HepG2 (cell line): ENCODE measurements around the gene VPS52. TPM values are rescaled to one million over a fixed set of nuclear protein-coding genes. Genes with fewer than 3 reads are reported as not detected.
A peak's percentile ranks its signal among the peaks of the same experiment; 100 is the strongest.

Experiments used
- AHR ChIP-seq: IDR thresholded peaks from 2 replicates; pipeline ENCODE4 v1.6.1; 2018; ENCODE audit warnings: missing genetic modification reagents, missing compliant biosample characterization
- ATAD3A ChIP-seq: sonication (generic); formaldehyde crosslinking; IDR thresholded peaks from 2 replicates; pipeline ENCODE4 v1.4.0; 2020; ENCODE audit warnings: missing genetic modification reagents
- ATF5 ChIP-seq: sonication (generic); formaldehyde crosslinking; IDR thresholded peaks from 2 replicates; pipeline ENCODE4 v1.4.0; 2020; ENCODE audit warnings: mild to moderate bottlenecking, low read depth, missing genetic modification reagents
- BHLHE40 ChIP-seq: IDR thresholded peaks from 2 replicates; pipeline ENCODE4 v1.6.1; 2011; ENCODE audit warnings: low read length, improper control_type of control experiment
- CEBPG ChIP-seq: IDR thresholded peaks from 2 replicates; pipeline ENCODE4 v1.6.1; 2016
- ETV6 ChIP-seq: sonication (generic); formaldehyde crosslinking; conservative IDR thresholded peaks from 2 replicates; pipeline ENCODE4 v1.4.0; 2020; ENCODE audit warnings: missing genetic modification reagents
- HHEX ChIP-seq: IDR thresholded peaks from 2 replicates; pipeline ENCODE4 v1.6.1; 2016; ENCODE audit warnings: control low read depth
- HNRNPH1 ChIP-seq: fragments of 200-400 bp; formaldehyde crosslinking; optimal IDR thresholded peaks from 2 replicates; pipeline ENCODE3; 2017; ENCODE audit warnings: mild to moderate bottlenecking, low read depth, low read length
- HOXA7 ChIP-seq: sonication (generic); formaldehyde crosslinking; IDR thresholded peaks from 2 replicates; pipeline ENCODE4 v1.8.1; 2022; ENCODE audit warnings: mild to moderate bottlenecking, missing genetic modification reagents, moderate library complexity
- JARID2 ChIP-seq: sonication (generic); formaldehyde crosslinking; IDR thresholded peaks from 2 replicates; pipeline ENCODE4 v1.8.1; 2023; ENCODE audit warnings: missing genetic modification reagents, inconsistent platforms; ENCODE audit not compliant: insufficient replicate concordance
- KMT2A ChIP-seq: sonication (generic); formaldehyde crosslinking; IDR thresholded peaks from 2 replicates; pipeline ENCODE4 v1.4.0; 2020; ENCODE audit warnings: missing genetic modification reagents
- MLXIP ChIP-seq: sonication (generic); formaldehyde crosslinking; IDR thresholded peaks from 2 replicates; pipeline ENCODE4 v1.9.0; 2021; ENCODE audit warnings: missing genetic modification reagents, borderline replicate concordance
- MXD1 ChIP-seq: sonication (generic); formaldehyde crosslinking; IDR thresholded peaks from 2 replicates; pipeline ENCODE4 v1.4.0; 2020; ENCODE audit warnings: mild to moderate bottlenecking, missing genetic modification reagents
- MYPOP ChIP-seq: sonication (generic); formaldehyde crosslinking; IDR thresholded peaks from 2 replicates; pipeline ENCODE4 v1.8.1; 2023; ENCODE audit warnings: mild to moderate bottlenecking, moderate library complexity, missing genetic modification reagents
- NR2F6 ChIP-seq, 2 experiments: IDR thresholded peaks; 2 replicates each; pipeline ENCODE4 v1.6.1; 2016; ENCODE audit warnings: antibody characterized with exemption in 1 of 2, mild to moderate bottlenecking in 1 of 2
- NRL ChIP-seq: sonication (generic); formaldehyde crosslinking; IDR thresholded peaks from 2 replicates; pipeline ENCODE4 v1.5.0; 2020; ENCODE audit warnings: missing genetic modification reagents, mild to moderate bottlenecking, moderate library complexity, borderline replicate concordance
- PRMT3 ChIP-seq: sonication (generic); formaldehyde crosslinking; IDR thresholded peaks from 2 replicates; pipeline ENCODE4 v1.8.1; 2022; ENCODE audit warnings: low read depth, mild to moderate bottlenecking, moderate library complexity, missing genetic modification reagents, borderline replicate concordance
- SUZ12 ChIP-seq: fragments of 150-350 bp; IDR thresholded peaks from 2 replicates; pipeline ENCODE4 v1.6.1; 2014; ENCODE audit warnings: low read depth, low read length
- TGIF2 ChIP-seq: IDR thresholded peaks from 2 replicates; pipeline ENCODE4 v1.6.1; 2016; ENCODE audit warnings: control low read depth, missing compliant biosample characterization
- ZNF121 ChIP-seq: sonication (generic); formaldehyde crosslinking; IDR thresholded peaks from 2 replicates; pipeline ENCODE4 v1.5.0; 2020; ENCODE audit warnings: mild to moderate bottlenecking, missing genetic modification reagents
- ZNF251 ChIP-seq: sonication (generic); formaldehyde crosslinking; IDR thresholded peaks from 2 replicates; pipeline ENCODE4 v1.9.0; 2021; ENCODE audit warnings: mild to moderate bottlenecking, missing genetic modification reagents
- ZNF282 ChIP-seq: fragments of 450-650 bp; IDR thresholded peaks from 2 replicates; pipeline ENCODE4 v1.6.1; 2018; ENCODE audit not compliant: partially characterized antibody
- ZNF33B ChIP-seq: sonication (generic); formaldehyde crosslinking; IDR thresholded peaks from 2 replicates; pipeline ENCODE4 v1.5.1; 2020; ENCODE audit warnings: mild to moderate bottlenecking, missing genetic modification reagents
- ZNF451 ChIP-seq: sonication (generic); formaldehyde crosslinking; IDR thresholded peaks from 2 replicates; pipeline ENCODE4 v1.5.0; 2020; ENCODE audit warnings: mild to moderate bottlenecking, missing genetic modification reagents
- ZNF597 ChIP-seq: sonication (generic); formaldehyde crosslinking; IDR thresholded peaks from 2 replicates; pipeline ENCODE4 v1.5.0; 2020; ENCODE audit warnings: missing genetic modification reagents
- polyA plus RNA-seq, 8 experiments: library from polyadenylated mRNA; depleted of rRNA in 3 of 8; stranded (reverse) in 7 of 8; unstranded in 1 of 8; fragments of >200 nt; fragmentation: Illumina TruSeq in 4 of 8; extraction: Trizol in 4 of 8; gene quantifications; 2 replicates each; pipeline versions ENCODE4 v1.2.1 to v1.2.3, GENCODE V29; 2011 to 2016; ENCODE audit warnings: low read depth in 4 of 8, missing spikeins in 1 of 8, mixed read lengths in 1 of 8; ENCODE audit not compliant: insufficient read depth in 1 of 8
- total RNA-seq, 5 experiments: library from RNA; depleted of rRNA; stranded (reverse); fragments of >200 nt; fragmentation: Illumina TruSeq; extraction: Trizol; gene quantifications; 2 replicates each; pipeline ENCODE4 v1.2.3, GENCODE V29; 2016; ENCODE audit warnings: low read depth in 1 of 5

Gene VPS52
- total and polyA plus RNA-seq, 2 of the 13 experiments (the other 11 are each of a cell fraction or from before 2014, with no cell fraction given) = 48.9 to 85.5 TPM

GRCh38 chr6:33248932-33249731 is 22.5 kb downstream of the VPS52 start (continued):
- no peak for TF ChIP-seq ZNF597 (CRISPR knock-in tag)
- TF ChIP-seq ZNF282 = no peak
- 0 out of 2 replicates have a peak, but pooled peaks have one; percentile 22 for TF ChIP-seq ATF5 (CRISPR knock-in tag)
- TF ChIP-seq MLXIP (CRISPR knock-in tag) = no peak; the same call in 1 of the 2 replicates
- no peak for TF ChIP-seq ATAD3A (CRISPR knock-in tag)
- TF ChIP-seq CEBPG (CRISPR knock-in tag) = 0 out of 2 replicates have a peak, but pooled peaks have one; percentile 3
- TF ChIP-seq NRL (CRISPR knock-in tag) = peak; percentile 45
- no peak for TF ChIP-seq PRMT3 (CRISPR knock-in tag)
- no peak for TF ChIP-seq SUZ12
- peak; percentile 71 for TF ChIP-seq ZNF451 (CRISPR knock-in tag)
- 0 out of 2 replicates have a peak, but pooled peaks have one; percentile 11 for TF ChIP-seq NR2F6 (IDR thresholded peaks at IDR 0.05)
- peak; percentile 52 for TF ChIP-seq NR2F6 (CRISPR knock-in tag; IDR thresholded peaks at IDR 0.05)
- TF ChIP-seq ZNF121 (CRISPR knock-in tag) = no peak
- peak; percentile 100 for TF ChIP-seq MYPOP (CRISPR knock-in tag)
- TF ChIP-seq HHEX = no peak
- no peak for TF ChIP-seq JARID2 (CRISPR knock-in tag)
- 0 out of 2 replicates have a peak, but pooled peaks have one; percentile 62 for TF ChIP-seq TGIF2 (CRISPR knock-in tag)
- TF ChIP-seq KMT2A (CRISPR knock-in tag) = 0 out of 2 replicates have a peak, but pooled peaks have one; percentile 40
- no peak; the same call in 1 of the 2 replicates for TF ChIP-seq ZNF33B (CRISPR knock-in tag)
- no peak for TF ChIP-seq ZNF251 (CRISPR knock-in tag)
- no peak for TF ChIP-seq BHLHE40
- TF ChIP-seq AHR (CRISPR knock-in tag) = peak; percentile 71; the same call in 1 of the 2 replicates
- no peak for TF ChIP-seq HOXA7 (CRISPR knock-in tag)
- no peak; the same call in 1 of the 2 replicates for TF ChIP-seq MXD1
- no peak for TF ChIP-seq HNRNPH1
- peak; percentile 24; the same call in 1 of the 2 replicates for TF ChIP-seq ETV6
